ENCODE results near the gene FLYWCH2.

GRCh38 chr16:2867661-2867986, 15.4 kb upstream of the FLYWCH2 start:
- TF ChIP-seq TRIM22 (IDR thresholded peaks at IDR 0.05) (no peak), FOXM1 (CRISPR knock-in tag; IDR thresholded peaks at IDR 0.05) (no peak), KDM1A (CRISPR knock-in tag; IDR thresholded peaks at IDR 0.05) (no peak), ZNF30 (CRISPR knock-in tag; IDR thresholded peaks at IDR 0.05) (no peak), ZNF274 (CRISPR knock-in tag; IDR thresholded peaks at IDR 0.05) (no peak), FOXK2 (IDR thresholded peaks at IDR 0.05) (no peak), POLR2A (IDR thresholded peaks at IDR 0.05; ENCODE audit: insufficient read depth in 1 of 2, low read depth in 2 of 2, low read length in 2 of 2) (no peak), ZNF446 (CRISPR knock-in tag; IDR thresholded peaks at IDR 0.05) (no peak)
- TF ChIP-seq, protein P1, sequence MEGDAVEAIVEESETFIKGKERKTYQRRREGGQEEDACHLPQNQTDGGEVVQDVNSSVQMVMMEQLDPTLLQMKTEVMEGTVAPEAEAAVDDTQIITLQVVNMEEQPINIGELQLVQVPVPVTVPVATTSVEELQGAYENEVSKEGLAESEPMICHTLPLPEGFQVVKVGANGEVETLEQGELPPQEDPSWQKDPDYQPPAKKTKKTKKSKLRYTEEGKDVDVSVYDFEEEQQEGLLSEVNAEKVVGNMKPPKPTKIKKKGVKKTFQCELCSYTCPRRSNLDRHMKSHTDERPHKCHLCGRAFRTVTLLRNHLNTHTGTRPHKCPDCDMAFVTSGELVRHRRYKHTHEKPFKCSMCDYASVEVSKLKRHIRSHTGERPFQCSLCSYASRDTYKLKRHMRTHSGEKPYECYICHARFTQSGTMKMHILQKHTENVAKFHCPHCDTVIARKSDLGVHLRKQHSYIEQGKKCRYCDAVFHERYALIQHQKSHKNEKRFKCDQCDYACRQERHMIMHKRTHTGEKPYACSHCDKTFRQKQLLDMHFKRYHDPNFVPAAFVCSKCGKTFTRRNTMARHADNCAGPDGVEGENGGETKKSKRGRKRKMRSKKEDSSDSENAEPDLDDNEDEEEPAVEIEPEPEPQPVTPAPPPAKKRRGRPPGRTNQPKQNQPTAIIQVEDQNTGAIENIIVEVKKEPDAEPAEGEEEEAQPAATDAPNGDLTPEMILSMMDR (CRISPR knock-in tag; IDR thresholded peaks at IDR 0.05) = no peak

Data from HepG2 (cell line).